Keratinocyte (primary cell): ENCODE results near the gene HS3ST3A1. TPM values are rescaled to one million over a fixed set of nuclear protein-coding genes. Genes with fewer than 3 reads are reported as not detected.

ENCODE experiments used
- DNase-seq: peaks from one replicate; pipeline ENCODE4 v3.0.0-alpha.2; 2011; ENCODE audit warnings: low read depth, missing footprints, low spot score
- FAIRE-seq: peaks from 2 replicates; lab custom pipeline; 2011; peaks lifted over from hg19 to GRCh38; lab: Jason Lieb, UNC
- H2AFZ ChIP-seq: 2 replicates; pipeline ENCODE4 v1.6.0; 2012; ENCODE audit warnings: low read length, control low read depth, inconsistent platforms; ENCODE audit not compliant: control insufficient read depth
- H3K27ac ChIP-seq: 2 replicates; pipeline ENCODE4 v1.5.1; 2011; ENCODE audit warnings: low read length; ENCODE audit not compliant: control insufficient read depth, insufficient read depth
- H3K27me3 ChIP-seq: 3 replicates; pipeline ENCODE4 v1.6.0; 2011; ENCODE audit warnings: low read length; ENCODE audit not compliant: control insufficient read depth, insufficient read depth; ENCODE audit errors: extremely low read depth
- H3K36me3 ChIP-seq, 2 experiments: 2 replicates in 1 of 2; 3 replicates in 1 of 2; pipeline ENCODE4 v1.5.1; 2011; ENCODE audit warnings: low read length in 2 of 2, mild to moderate bottlenecking in 1 of 2; ENCODE audit not compliant: control insufficient read depth in 2 of 2, insufficient read depth in 2 of 2; ENCODE audit errors: extremely low read depth in 1 of 2
- H3K4me1 ChIP-seq: 3 replicates; pipeline ENCODE4 v1.5.1; 2011; ENCODE audit warnings: low read length; ENCODE audit not compliant: control insufficient read depth, insufficient read depth; ENCODE audit errors: extremely low read depth
- H3K4me2 ChIP-seq: 3 replicates; pipeline ENCODE4 v1.6.0; 2011; ENCODE audit warnings: low read depth, low read length; ENCODE audit not compliant: control insufficient read depth, insufficient read depth; ENCODE audit errors: extremely low read depth
- H3K4me3 ChIP-seq, 3 experiments: fragments of 200-600 bp in 1 of 3; sonication (generic) in 1 of 3; 2 replicates in 2 of 3; 3 replicates in 1 of 3; pipeline ENCODE4 v1.5.1; 2011 to 2016; ENCODE audit warnings: low read length in 3 of 3, mild to moderate bottlenecking in 3 of 3, control low read depth in 2 of 3, inconsistent platforms in 1 of 3, low read depth in 1 of 3, mixed read lengths in 1 of 3, mixed run types in 1 of 3, moderate library complexity in 1 of 3; ENCODE audit not compliant: control insufficient read depth in 2 of 3, insufficient read depth in 2 of 3; ENCODE audit errors: extremely low read depth in 1 of 3
- H3K79me2 ChIP-seq: 2 replicates; pipeline ENCODE4 v1.6.0; 2012; ENCODE audit warnings: low read length; ENCODE audit not compliant: control insufficient read depth, insufficient read depth
- H3K9ac ChIP-seq: 3 replicates; pipeline ENCODE4 v1.6.0; 2011; ENCODE audit warnings: low read length; ENCODE audit not compliant: control insufficient read depth, insufficient read depth; ENCODE audit errors: extremely low read depth
- H3K9me1 ChIP-seq: 3 replicates; pipeline ENCODE4 v1.6.0; 2011; ENCODE audit warnings: low read length; ENCODE audit not compliant: control insufficient read depth, insufficient read depth; ENCODE audit errors: extremely low read depth
- H3K9me3 ChIP-seq: 2 replicates; pipeline ENCODE4 v1.5.1; 2012; ENCODE audit warnings: low read depth, low read length; ENCODE audit not compliant: control insufficient read depth
- H4K20me1 ChIP-seq: 3 replicates; pipeline ENCODE4 v1.6.0; 2011; ENCODE audit warnings: low read length; ENCODE audit not compliant: control insufficient read depth, insufficient read depth; ENCODE audit errors: extremely low read depth
- CTCF ChIP-seq, 3 experiments: IDR thresholded peaks in 1 of 3; conservative IDR thresholded peaks in 1 of 3; optimal IDR thresholded peaks in 1 of 3; 2 replicates in 2 of 3; 3 replicates in 1 of 3; pipeline versions ENCODE3 to v1.5.1; 2011; ENCODE audit warnings: low read length in 3 of 3, mild to moderate bottlenecking in 3 of 3, moderate library complexity in 2 of 3, control low read depth in 1 of 3, inconsistent platforms in 1 of 3; ENCODE audit not compliant: insufficient read depth in 2 of 3; ENCODE audit errors: extremely low read depth in 1 of 3
- EZH2 ChIP-seq: IDR thresholded peaks from one replicate; pipeline ENCODE4 v1.6.1; 2012; ENCODE audit warnings: inconsistent platforms, mild to moderate bottlenecking, low read length, moderate library complexity
- dilution Hi-C: fragments of 300-500 bp; cut with MboI; formaldehyde crosslinking; loops from one replicate; pipeline ENCODE4 v1.7.0; 2020; ENCODE audit warnings: low sequenced_read_pairs; ENCODE audit not compliant: extremely low pct_ligation_motif_present
- polyA plus RNA-seq, 5 experiments: library from polyadenylated mRNA; depleted of rRNA in 3 of 5; stranded (reverse) in 3 of 5; stranded (forward) in 1 of 5; unstranded in 1 of 5; fragments of >200 nt; gene quantifications; 1 replicate in 1 of 5; 2 replicates in 3 of 5; 3 replicates in 1 of 5; pipeline versions ENCODE4 v1.2.1 to v1.2.3, GENCODE V29; 2011 to 2012; ENCODE audit warnings: missing spikeins in 2 of 5, low read depth in 1 of 5, low replicate concordance in 1 of 5

Gene HS3ST3A1
- polyA plus RNA-seq, 1 donor (not counting 4 experiments of a cell fraction or from before 2014, with no cell fraction given), result 0.04 TPM

- no peaks in the 10 kb centered on the region for H3K79me2 ChIP-seq
Observed at GRCh38 chr17:13593757-13594156, 8.0 kb downstream of the HS3ST3A1 start.

GRCh38 chr17:13593021-13593751 is 8.5 kb downstream of the HS3ST3A1 start:
- Histone ChIP-seq H3K9me1 (no peaks in the 10 kb centered on the region), H3K9me3 (no peaks in the 10 kb centered on the region), H4K20me1 (no peaks in the 10 kb centered on the region), H3K27ac (no peak overlapping the region), H3K4me2 (no peak overlapping the region), H2AFZ (no peak overlapping the region), H3K79me2 (no peaks in the 10 kb centered on the region), H3K27me3 (no peaks in the 10 kb centered on the region), H3K9ac (no peak overlapping the region), H3K4me3 (no peak overlapping the region), H3K4me1 (no peaks in the 10 kb centered on the region), H3K36me3 (no peaks in the 10 kb centered on the region)
- dilution Hi-C loops, result no loop called here
- no peak for TF ChIP-seq CTCF (optimal IDR thresholded peaks at IDR 0.05 in 1 of 3, IDR thresholded peaks at IDR 0.05 in 1 of 3, conservative IDR thresholded peaks at IDR 0.05 in 1 of 3; ENCODE audit: extremely low read depth in 1 of 3, insufficient read depth in 2 of 3, low read length in 3 of 3)
- TF ChIP-seq EZH2, result no peak
- no peak for DNase-seq
- FAIRE-seq, result no peak

More at GRCh38 chr17:13593757-13594156, 8.0 kb downstream of the HS3ST3A1 start:
- H3K36me3 ChIP-seq, result no peaks in the 10 kb centered on the region
- dilution Hi-C loops, result no loop called here
- H3K4me1 ChIP-seq, result no peaks in the 10 kb centered on the region
- H3K27me3 ChIP-seq, result no peaks in the 10 kb centered on the region
- H3K4me3 ChIP-seq, result no peak overlapping the region
- no peak for TF ChIP-seq CTCF (optimal IDR thresholded peaks at IDR 0.05 in 1 of 3, IDR thresholded peaks at IDR 0.05 in 1 of 3, conservative IDR thresholded peaks at IDR 0.05 in 1 of 3; ENCODE audit: extremely low read depth in 1 of 3, insufficient read depth in 2 of 3, low read length in 3 of 3)
- no peak for TF ChIP-seq EZH2
- FAIRE-seq (no peak), DNase-seq (no peak)
- H3K9me3 ChIP-seq, result no peaks in the 10 kb centered on the region
- no peak overlapping the region for H3K4me2 ChIP-seq
- no peaks in the 10 kb centered on the region for H4K20me1 ChIP-seq
- H3K9me1 ChIP-seq, result no peaks in the 10 kb centered on the region
- no peak overlapping the region for H3K9ac ChIP-seq
- no peak overlapping the region for H2AFZ ChIP-seq
- no peak overlapping the region for H3K27ac ChIP-seq
